ENCODE data around the gene DNAH12.
"Not testable (repeated sequence)": the region's sequence is repeated elsewhere in the genome, so short reads cannot be mapped to it uniquely, and the experiment has no call there.

The DNAH12 gene

DNA sequence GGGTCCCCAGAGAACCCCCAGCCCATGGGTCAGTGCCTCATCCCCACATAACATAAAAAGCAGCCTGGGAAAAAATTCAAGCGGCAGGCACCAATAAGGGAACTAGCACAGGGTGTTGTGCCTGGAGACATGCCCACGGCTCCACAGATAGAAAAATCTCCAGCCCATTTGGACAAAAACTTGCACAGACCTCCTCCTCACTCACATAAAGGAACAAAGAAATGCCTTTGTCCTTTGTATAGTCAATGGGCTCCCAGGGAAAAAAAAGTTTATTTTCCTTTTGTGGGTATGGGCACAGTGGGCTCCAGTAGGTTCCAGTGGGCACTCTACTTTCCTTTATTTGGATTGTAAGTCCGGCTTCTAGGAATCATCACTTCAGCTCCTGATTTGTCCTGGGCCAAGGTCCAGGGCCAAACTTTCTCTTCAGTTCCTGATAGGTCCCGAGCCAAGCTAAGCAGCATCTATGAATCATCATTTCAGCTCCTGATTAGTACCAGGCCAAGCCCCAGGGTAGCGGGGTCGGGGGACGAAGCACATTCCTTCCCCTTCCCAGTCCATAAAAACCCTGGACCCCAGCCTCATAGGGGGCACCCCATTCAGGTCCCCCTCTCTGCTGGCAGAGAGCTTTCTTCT lies 1.6 kb upstream of the DNAH12 start:
- DNase-seq (ENCODE audit: low read depth in 2 of 2): no peak

DNA sequence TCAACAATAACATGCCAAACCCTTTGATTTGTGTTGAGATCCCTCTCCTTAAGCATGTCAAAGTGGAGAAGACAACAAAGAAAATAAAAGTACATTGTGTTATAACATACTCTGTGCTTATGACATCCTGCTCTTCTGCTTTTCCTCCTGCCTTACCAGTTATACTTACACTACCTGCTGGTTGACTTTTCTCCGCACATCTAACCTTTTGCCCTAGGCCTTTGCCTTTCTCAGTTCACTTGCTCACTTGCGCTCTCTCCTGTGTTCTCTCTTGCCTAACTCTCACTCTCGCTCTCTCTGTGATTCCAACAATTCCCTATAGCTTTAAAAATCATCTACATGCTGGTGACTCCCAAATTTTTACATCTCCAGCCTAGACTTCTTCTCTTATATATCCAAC lies 5.7 kb downstream of the DNAH12 start:
- DNase-seq (ENCODE audit: low read depth in 2 of 2): no peak

DNA sequence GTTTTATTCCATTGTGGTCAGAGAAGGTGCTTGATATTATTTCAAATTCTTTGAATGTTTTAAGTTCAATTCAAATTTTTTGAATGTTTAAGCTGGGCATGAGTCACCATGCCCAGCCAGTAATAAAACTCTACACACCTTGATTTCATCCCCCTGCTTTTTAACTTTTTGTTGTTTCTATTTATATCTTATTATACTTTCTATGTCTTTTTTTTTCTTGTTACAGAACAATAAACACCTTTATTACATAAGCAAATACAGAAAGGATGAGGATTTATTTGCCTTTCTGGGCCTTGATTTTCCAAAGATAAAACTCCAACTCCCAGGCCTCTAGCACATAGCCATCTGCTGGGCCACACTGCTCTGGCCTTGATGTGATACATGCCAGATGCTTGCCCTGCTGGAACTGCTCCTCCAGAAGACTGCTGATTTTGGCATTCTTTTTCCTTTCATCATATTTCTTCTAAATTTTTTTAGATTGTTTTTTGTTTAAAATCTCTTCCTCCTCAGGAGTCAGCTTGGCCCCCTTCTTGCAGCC lies 14.0 kb downstream of the DNAH12 start:
- DNase-seq (ENCODE audit: low read depth in 2 of 2): no peak

DNA sequence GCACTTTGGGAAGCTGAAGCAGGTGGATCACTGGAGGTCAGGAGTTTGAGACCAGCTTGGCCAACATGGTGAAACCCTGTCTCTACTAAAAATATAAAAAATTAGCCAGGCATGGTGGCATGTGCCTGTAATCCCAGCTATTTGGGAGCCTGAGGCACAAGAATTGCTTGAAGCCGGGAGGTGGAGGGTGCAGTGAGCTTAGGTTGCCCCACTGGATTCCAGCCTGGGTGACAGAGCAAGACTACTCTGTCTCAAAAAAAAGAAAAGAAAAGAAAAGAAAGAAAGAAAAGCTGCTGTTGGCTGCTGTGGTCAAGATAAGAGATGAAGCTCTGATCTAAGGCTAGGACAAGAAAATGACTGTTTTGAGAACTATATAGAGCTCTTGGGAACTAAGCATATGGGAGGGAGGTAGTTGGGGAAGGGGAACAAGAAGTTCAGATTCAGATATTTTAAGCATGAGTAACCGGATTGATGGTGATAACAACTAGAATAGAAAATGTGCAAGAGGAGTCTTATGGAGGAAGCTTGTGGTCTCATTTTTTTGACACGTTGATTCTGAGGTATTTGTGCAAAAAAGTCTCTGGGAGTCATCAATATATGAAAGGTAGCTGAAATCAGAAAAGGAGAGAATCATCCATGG lies 25.7 kb downstream of the DNAH12 start:
- DNase-seq (ENCODE audit: low read depth in 2 of 2): no peak

DNA sequence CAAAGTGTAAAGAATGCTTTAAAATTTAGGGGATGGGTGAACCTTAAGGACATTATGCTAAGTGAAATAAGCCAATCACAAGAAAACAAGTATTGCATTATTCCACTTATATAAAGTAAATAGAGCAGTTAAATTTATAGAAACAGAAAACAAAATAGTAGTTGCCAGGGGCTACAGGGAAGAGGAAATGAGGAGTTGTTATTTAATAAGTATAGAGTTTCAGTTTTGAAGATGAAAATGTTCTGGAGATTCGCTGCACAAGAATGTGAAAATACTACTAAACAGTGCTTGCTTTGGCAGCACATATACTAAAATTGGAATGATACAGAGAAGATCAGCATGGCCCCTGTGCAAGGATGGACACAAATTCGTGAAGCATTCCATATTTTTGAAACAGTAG lies 32.0 kb downstream of the DNAH12 start:
- DNase-seq (ENCODE audit: low read depth in 2 of 2): no peak

DNA sequence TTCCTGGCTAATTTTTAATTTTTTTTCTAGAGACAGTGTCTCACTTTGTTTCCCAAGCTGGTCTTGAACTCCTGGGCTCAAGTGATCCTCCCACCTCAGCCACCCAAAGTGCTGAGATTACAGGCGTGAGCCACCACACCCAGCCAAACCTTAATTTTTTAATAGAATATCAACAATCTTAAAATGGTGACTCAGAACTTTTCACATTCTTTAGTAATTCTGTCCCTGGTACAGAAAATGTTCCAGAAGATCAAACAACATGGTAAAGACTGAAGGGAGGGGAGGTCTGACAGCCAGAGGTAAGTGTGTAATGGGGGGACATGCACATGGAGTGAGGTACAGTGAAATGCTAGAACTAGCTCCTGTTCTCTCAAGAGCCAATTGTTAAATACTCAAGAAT lies 38.2 kb downstream of the DNAH12 start:
- no peak for DNase-seq (ENCODE audit: low read depth in 2 of 2)

DNA sequence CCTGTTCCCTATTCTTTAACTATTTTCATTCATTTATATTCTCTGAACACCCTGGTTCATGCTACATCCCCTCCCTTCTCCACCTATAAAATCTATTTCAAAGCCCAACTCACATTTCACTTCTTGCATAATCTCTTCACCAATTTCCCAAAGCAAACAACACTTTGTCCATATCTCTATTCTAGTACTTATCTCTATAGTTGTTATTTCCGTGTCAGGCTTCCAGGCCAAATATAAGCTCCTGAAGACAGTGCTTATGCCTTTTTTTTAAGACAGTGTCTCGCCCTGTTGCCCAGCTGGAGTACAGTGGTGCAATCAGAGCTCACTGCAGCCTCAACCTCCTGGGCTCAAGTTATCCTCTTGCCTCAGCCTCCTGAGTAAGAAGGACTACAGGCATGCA lies 43.6 kb downstream of the DNAH12 start:
- DNase-seq (ENCODE audit: low read depth in 2 of 2): no peak

DNA sequence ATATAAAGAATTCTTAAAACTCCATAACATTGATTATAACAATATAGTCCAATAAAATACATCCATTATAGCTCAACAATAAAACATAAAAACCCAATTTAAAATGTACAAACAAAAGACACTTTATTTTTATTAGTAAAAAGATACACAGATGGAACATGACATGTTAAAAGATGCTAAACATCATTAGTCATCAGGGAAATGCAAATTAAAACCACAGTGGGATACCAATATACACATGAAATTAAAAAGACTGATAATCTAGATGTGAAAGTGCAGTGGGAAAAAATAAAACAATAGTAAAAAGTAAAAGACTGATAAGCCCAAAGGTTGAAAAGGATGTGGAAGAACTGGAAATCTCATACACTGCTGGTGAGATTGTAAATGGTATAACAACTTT lies 46.2 kb downstream of the DNAH12 start:
- no peak for DNase-seq (ENCODE audit: low read depth in 2 of 2)

DNA sequence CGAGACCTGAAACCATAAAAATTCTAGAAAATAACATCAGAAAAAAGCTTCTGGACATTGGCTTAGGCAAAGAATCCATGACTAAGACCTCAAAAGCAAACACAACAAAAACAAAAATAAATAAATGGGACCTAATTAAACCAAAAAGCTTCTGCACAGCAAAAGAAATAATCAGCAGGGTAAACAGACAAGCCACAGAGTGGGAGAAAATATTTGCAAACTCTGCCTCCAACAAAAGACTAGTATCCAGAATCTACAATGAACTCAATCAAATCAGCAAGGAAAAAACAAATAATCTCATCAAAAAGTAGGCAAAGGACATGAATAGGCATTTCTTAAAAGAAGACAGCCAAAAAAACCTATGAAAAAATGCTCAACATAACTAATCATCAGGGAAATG lies 59.6 kb downstream of the DNAH12 start:
- no peak for DNase-seq (ENCODE audit: low read depth in 2 of 2)

DNA sequence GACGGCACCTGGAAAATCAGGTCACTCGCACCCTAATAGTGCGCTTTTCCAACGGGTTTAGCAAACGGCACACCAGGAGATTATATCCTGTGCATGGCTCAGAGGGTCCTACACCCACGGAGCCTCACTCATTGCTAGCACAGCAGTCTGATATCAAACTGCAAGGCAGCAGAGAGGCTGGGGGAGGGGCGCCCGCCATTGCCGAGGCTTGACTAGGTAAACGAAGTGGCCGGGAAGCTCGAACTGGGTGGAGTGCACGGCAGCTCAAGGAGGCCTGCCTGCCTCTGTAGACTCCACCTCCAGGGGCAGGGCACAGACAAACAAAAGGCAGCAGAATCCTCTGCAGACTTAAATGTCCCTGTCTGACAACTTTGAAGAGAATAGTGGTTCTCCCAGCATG lies 67.0 kb downstream of the DNAH12 start:
- DNase-seq (ENCODE audit: low read depth in 2 of 2): not testable (repeated sequence)

DNA sequence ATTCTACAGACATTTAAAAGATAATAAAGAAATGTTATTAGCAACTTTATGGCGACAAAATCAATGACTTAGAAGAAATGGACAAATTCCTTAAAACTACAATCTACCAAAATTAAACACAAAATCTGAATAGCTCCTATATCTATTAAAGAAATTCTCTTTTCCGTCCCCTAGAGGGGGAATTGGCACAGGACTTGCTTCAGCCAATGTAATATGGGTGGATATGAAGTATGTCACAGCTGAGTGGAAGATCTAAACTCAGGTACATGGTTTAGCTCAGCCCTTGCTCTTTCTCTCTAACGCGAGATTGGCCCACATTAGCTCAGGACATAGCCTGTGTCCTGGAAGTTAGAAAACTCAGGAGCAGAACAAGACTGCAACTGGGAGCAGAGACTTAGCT lies 79.3 kb downstream of the DNAH12 start:
- DNase-seq (ENCODE audit: low read depth in 2 of 2): no peak

DNA sequence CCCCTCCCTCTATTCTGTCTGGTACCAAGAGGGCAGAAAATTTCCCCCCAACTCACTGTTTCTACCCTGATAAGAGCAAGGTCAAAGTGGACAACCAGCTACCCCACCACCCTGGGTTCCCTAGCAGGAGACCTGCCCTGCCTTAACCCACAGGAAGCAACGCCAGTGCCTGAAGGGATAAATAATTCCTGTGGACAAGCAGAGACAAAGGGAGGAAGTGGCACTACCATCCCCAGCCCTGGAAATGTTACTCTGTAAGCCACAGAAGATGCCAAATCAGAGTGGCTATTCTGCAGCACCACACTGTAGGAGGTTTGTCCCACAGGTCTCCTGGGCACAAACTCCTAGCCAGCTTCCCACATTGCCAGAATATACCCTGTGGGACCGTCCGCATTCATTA lies 80.1 kb downstream of the DNAH12 start:
- no peak for DNase-seq (ENCODE audit: low read depth in 2 of 2)

DNA sequence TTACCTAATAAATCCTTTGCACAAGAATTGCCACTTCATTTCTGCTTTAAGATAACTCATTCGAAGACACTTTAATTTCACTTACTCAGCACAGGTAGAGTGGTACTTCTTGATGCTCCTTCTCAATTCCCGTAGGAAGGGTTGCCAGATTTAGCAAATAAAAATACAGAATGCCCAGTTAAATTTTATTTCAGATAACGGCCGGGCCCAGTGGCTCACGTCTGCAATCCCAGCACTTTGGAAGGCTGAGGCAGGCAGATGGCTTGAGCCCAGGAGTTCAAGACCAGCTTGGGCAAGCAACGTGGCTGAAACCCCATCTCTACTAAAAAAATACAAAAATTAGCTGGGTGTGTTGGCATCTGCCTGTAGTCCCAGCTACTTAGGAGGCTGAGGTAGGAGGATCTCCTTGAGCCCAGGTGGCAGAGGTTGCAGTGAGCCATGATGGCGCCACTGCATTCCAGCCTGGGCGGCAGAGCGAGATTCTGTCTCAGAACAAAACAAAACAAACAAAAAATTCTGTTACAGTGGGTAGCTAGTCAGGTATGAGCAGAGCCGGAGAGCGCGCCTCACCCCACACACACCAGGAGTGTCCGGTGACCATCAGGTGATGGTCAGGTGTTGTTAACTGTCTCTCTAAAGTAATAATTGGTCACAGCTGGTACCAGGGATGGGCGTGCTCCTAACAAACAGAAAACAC lies 92.8 kb downstream of the DNAH12 start:
- no peak for DNase-seq (ENCODE audit: low read depth in 2 of 2)

DNA sequence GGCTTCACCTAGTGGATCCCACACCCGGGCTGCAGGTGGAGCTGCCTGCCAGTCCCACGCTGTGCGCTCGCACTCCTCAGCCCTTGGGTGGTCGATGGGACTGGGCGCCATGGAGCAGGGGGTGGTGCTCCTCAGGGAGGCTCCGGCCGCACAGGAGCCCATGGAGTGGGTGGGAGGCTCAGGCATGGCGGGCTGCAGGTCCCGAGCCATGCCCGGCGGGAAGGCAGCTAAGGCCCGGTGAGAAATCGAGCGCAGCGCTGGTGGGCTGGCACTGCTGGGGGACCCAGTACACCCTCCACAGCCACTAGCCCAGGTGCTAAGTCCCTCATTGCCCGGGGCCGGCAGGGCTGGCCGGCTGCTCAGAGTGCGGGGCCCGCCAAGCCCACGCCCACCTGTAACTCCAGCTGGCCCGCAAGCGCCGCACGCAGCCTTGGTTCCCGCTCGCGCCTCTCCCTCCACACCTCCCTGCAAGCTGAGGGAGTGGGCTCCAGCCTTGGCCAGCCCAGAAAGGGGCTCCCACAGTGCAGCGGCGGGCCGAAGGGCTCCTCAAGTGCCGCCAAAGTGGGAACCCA lies 94.8 kb downstream of the DNAH12 start:
- not testable (repeated sequence) for DNase-seq (ENCODE audit: low read depth in 2 of 2)

DNA sequence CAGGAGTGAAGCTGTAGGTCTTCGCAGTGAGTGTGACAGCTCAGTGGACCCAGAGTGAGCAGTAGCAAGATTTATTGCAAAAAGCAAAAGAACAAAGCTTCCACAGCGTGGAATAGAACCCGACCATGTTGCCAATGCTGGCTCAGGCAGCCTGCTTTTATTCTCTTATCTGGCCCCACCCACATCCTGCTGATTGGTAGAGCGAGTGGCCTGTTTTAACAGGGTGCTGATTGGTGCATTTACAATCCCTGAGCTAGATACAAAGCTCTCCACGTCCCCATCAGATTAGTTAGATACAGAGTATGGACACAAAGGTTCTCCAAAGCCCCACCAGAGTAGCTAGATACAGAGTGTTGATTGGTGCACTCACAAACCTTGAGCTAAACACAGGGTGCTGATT lies 95.7 kb downstream of the DNAH12 start:
- not testable (repeated sequence) for DNase-seq (ENCODE audit: low read depth in 2 of 2)

DNA sequence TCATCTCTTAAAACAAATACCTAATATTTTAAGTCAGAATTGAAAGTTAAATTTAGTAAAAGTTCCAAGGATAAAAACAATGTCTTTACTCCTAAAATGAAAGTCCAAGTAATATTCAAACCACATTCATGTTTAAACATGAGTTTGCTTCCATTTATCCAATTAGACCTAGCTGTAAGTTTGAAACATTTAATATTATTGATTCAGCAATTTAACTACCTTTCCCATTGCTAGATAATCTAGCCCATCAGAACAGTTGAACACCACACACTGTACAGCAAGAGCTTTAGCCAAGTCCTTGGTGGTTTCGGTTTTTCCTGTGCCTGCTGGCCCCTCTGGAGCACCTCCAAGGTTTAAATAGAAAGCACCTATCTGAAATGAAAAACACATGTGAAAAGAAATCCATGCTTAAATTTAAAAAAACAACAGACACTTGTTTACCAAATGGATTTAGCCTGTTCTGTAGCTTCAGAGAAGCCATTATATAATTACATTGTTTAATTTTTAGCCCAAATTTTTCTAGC lies 97.8 kb downstream of the DNAH12 start:
- DNase-seq (ENCODE audit: low read depth in 2 of 2): no peak

DNA sequence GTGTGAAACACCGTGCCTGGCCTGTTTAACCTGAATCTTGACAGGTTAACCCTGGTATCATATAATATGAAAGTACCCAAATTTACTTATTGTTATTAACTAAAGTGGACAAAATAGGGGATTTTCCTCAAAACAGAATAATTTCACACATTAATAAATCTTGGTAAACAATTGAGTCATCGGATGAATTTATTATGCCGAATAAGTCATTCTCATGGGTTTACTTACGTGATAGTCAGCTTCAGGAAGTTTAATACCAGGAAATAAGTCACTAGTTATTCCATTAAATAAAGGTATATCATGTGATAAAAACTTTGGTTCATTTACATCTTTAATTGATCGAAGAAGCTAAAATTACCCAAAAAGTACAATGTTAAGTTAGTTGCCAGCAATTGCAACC lies 99.7 kb downstream of the DNAH12 start:
- no peak for DNase-seq (ENCODE audit: low read depth in 2 of 2)

DNA sequence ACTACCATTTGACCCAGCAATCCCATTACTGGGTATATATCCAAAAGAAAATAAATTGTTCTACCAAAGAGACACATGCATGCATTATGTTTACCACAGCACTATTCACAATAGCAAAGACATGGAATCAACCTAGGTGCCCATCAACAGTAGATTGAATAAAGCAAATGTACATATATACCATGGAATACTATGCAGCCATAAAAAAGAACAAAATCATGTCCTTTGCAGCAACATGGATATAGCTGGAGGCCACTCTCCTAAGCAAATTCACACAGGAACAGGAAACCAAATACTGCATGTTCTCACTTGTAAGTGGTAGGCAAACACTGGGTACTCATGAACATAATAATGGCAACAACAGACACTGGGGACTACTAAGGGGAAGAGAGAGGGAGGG lies 104.0 kb downstream of the DNAH12 start:
- DNase-seq (ENCODE audit: low read depth in 2 of 2): not testable (repeated sequence)

DNA sequence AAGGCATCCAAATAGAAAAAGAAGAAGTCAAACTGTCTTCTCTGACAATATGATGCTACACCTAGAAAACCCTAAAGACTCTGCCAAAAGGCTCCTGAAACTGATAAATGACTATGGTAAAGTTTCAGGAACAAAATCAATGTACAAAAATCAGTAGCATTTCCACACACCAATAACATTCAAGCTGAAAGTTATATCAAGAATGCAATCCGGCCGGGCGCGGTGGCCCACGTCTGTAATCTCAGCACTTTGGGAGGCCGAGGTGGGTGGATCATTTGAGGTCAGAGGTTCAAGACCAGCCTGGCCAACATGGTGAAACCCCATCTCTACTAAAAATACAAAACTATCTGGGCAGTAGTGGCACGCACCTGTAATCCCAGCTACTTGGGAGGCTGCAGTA lies 105.7 kb downstream of the DNAH12 start:
- not testable (repeated sequence) for DNase-seq (ENCODE audit: low read depth in 2 of 2)

DNA sequence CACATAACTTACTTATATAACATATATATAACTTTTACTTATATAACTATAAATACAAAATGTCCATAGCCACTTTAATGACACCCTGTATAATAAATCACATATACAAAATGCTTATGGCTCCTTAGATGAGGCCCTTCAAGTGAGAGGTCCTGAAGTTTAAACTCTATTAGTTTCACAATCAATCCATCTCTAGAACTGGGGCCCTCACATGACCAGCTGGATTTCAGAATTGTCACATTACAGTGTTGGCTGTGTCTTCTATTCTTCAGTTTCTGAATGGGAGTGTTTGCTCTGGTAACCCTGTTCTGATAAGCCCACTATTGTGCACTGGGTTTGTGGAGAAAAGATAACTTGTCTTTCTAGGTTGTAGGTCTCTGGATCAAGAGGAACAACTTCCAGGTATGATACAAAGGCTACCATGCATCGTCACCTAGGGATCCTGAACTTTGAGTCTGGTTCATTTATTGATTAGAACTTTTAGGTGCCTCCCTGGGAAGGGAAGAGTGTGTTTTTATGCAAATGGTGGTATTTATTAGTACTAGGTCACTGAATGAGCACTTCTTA lies 107.9 kb downstream of the DNAH12 start:
- DNase-seq (ENCODE audit: low read depth in 2 of 2): no peak

DNA sequence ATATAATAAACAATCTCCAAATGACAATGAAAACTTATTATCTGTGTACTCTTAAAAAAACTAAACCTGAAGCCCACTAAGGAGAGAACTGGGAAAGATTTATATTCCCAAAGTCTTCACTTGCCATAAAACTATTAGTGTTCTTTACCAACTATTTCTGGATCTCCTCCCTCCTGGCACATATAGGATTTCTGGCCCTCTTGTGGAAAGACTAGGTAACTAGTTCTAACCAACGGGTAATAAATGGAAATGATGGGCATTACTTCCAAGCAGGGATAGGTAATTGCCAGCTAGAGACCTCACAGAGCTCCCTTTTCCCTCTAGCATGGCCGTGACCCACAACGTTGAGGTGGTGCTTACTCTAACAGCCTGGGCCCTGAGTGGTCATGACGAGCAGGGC lies 110.1 kb downstream of the DNAH12 start:
- no peak for DNase-seq (ENCODE audit: low read depth in 2 of 2)

DNA sequence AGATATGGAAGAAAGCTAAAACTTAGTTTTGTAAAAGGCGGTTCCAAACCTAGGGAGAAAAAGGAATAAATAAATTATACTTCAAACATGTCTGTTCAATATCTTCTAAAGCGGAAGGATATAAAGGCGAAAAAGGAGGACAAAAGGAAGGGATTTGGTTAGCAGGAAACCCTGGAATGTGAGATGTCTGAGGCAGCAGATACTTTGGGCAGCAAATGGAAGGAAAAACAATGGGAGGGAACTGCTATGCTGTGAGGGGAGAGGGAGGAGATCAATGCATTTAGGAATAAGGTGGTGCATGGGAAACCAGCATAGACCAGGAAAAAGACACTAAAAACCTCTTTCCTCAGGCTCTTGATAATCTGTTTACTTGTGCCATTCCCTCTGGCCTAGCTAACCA lies 120.8 kb downstream of the DNAH12 start:
- DNase-seq (ENCODE audit: low read depth in 2 of 2): no peak
